ENCODE data around the gene MDGA2.

- no peak for TF ChIP-seq RBBP5 (IDR thresholded peaks at IDR 0.05; ENCODE audit: borderline replicate concordance, low read depth, low read length)
- TF ChIP-seq, protein P1, sequence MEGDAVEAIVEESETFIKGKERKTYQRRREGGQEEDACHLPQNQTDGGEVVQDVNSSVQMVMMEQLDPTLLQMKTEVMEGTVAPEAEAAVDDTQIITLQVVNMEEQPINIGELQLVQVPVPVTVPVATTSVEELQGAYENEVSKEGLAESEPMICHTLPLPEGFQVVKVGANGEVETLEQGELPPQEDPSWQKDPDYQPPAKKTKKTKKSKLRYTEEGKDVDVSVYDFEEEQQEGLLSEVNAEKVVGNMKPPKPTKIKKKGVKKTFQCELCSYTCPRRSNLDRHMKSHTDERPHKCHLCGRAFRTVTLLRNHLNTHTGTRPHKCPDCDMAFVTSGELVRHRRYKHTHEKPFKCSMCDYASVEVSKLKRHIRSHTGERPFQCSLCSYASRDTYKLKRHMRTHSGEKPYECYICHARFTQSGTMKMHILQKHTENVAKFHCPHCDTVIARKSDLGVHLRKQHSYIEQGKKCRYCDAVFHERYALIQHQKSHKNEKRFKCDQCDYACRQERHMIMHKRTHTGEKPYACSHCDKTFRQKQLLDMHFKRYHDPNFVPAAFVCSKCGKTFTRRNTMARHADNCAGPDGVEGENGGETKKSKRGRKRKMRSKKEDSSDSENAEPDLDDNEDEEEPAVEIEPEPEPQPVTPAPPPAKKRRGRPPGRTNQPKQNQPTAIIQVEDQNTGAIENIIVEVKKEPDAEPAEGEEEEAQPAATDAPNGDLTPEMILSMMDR (IDR thresholded peaks at IDR 0.05; ENCODE audit: control extremely low read depth in 1 of 3, insufficient read depth in 1 of 3, low read depth in 1 of 3, low read length in 3 of 3) = no peak
- no peak for TF ChIP-seq POLR2AphosphoS5 (IDR thresholded peaks at IDR 0.05; ENCODE audit: low read depth, low read length)
- TF ChIP-seq JUN (IDR thresholded peaks at IDR 0.05; ENCODE audit: low read depth, low read length) = no peak
- no peak for TF ChIP-seq KDM4A (IDR thresholded peaks at IDR 0.05; ENCODE audit: low read depth, low read length, severe bottlenecking)
- TF ChIP-seq SIX5 (IDR thresholded peaks at IDR 0.05; ENCODE audit: low read depth, low read length) = no peak
- TF ChIP-seq CREB1 (IDR thresholded peaks at IDR 0.05) = no peak
- TF ChIP-seq NRF1 (IDR thresholded peaks at IDR 0.05; ENCODE audit: low read depth, low read length) = no peak
- no peak for TF ChIP-seq RXRA (IDR thresholded peaks at IDR 0.05; ENCODE audit: insufficient read depth, low read depth, low read length)
- TF ChIP-seq CBX5 (IDR thresholded peaks at IDR 0.05; ENCODE audit: low read depth, low read length) = no peak
These were observed 235.5 kb downstream of the MDGA2 start for GRCh38 chr14:47439953-47440352.

All from H1 (cell line).